GM19324 (cell line): Measurements from ENCODE around the gene POU2F2.
"Not testable (repeated sequence)": the region's sequence is repeated elsewhere in the genome, so short reads cannot be mapped to it uniquely, and the experiment has no call there.

Experiments
- ATAC-seq: cut with Tn5 transposase; IDR thresholded peaks from one replicate; pipeline ENCODE4 v1.9.1; 2021; ENCODE audit warnings: mild to moderate bottlenecking, moderate library complexity; ENCODE audit not compliant: unreplicated experiment, low FRiP score

Gene POU2F2

GRCh38 chr19:42108527-42109389 is 23.5 kb downstream of the POU2F2 start:
- ATAC-seq = peak; percentile 64

GRCh38 chr19:42105368-42105767 is 26.9 kb downstream of the POU2F2 start:
- ATAC-seq = no peak

GRCh38 chr19:42102877-42103276 is 29.4 kb downstream of the POU2F2 start:
- no peak for ATAC-seq

GRCh38 chr19:42100241-42100640 is 32.0 kb downstream of the POU2F2 start:
- not testable (repeated sequence) for ATAC-seq

- no peak for ATAC-seq
Measured at GRCh38 chr19:42099336-42099925, 32.8 kb downstream of the POU2F2 start.

- no peak for ATAC-seq
Measured at GRCh38 chr19:42098781-42099180, 33.5 kb downstream of the POU2F2 start.

GRCh38 chr19:42097461-42097860 is 34.8 kb downstream of the POU2F2 start:
- ATAC-seq = no peak

- ATAC-seq = no peak
Measured at GRCh38 chr19:42096255-42096837, 35.9 kb downstream of the POU2F2 start.

- no peak for ATAC-seq
Measured at GRCh38 chr19:42095814-42096230, 36.4 kb downstream of the POU2F2 start.

GRCh38 chr19:42095142-42095813 is 37.0 kb downstream of the POU2F2 start:
- ATAC-seq = no peak

GRCh38 chr19:42093926-42094325 is 38.3 kb downstream of the POU2F2 start:
- no peak for ATAC-seq

GRCh38 chr19:42093505-42093904 is 38.7 kb downstream of the POU2F2 start:
- ATAC-seq = no peak

- no peak for ATAC-seq
Measured at GRCh38 chr19:42092350-42092749, 39.9 kb downstream of the POU2F2 start.

GRCh38 chr19:42091742-42092141 is 40.5 kb downstream of the POU2F2 start:
- ATAC-seq = no peak

GRCh38 chr19:42091300-42091699 is 40.9 kb downstream of the POU2F2 start:
- no peak for ATAC-seq

- ATAC-seq = no peak
Measured at GRCh38 chr19:42090672-42091071, 41.6 kb downstream of the POU2F2 start.

- ATAC-seq = no peak
Measured at GRCh38 chr19:42089772-42090171, 42.5 kb downstream of the POU2F2 start.

- ATAC-seq = no peak
Measured at GRCh38 chr19:42089191-42089750, 43.0 kb downstream of the POU2F2 start.

GRCh38 chr19:42088471-42089190 is 43.6 kb downstream of the POU2F2 start:
- ATAC-seq = no peak
